Measurements from ENCODE around the gene ART3. TPM values are rescaled to one million over a fixed set of nuclear protein-coding genes. Genes with fewer than 3 reads are reported as not detected.

The ART3 gene
- total and polyA plus RNA-seq, 9 of the 15 experiments (the other 6 are each of a cell fraction or from before 2014, with no cell fraction given): 0.69 to 1.4 (median 1.1) TPM; not detected in 1

DNA sequence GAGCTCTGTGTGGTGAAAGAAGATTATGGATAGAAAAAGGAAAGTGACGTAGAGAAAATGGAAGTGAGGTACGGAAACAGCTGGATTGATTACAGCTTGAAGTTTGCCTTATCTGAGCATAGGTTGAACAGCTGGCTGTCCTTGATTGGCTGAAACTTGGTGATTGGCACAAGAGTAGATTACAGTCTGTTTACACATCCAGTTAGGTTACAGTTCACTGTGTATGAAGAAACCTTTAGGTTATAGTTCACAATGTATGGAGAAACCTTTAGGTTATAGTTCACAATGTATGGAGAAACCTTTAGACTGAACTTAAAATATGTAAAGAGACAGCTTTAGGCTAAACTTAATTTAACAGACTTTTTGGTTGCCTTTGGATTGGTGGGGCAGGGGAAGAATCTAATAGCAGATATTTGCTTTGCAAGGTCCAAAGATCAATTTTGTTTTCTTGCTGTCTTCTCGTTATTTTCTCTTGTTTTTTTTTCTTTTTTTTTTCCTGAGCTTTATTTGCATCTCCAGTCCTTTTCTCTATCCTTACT lies 15.6 kb upstream of the ART3 start (continued):
- no peak for TF ChIP-seq CHD4 (IDR thresholded peaks at IDR 0.05; ENCODE audit: insufficient read depth, insufficient replicate concordance, low read depth, low read length, poor library complexity, severe bottlenecking)
- TF ChIP-seq, protein P1, sequence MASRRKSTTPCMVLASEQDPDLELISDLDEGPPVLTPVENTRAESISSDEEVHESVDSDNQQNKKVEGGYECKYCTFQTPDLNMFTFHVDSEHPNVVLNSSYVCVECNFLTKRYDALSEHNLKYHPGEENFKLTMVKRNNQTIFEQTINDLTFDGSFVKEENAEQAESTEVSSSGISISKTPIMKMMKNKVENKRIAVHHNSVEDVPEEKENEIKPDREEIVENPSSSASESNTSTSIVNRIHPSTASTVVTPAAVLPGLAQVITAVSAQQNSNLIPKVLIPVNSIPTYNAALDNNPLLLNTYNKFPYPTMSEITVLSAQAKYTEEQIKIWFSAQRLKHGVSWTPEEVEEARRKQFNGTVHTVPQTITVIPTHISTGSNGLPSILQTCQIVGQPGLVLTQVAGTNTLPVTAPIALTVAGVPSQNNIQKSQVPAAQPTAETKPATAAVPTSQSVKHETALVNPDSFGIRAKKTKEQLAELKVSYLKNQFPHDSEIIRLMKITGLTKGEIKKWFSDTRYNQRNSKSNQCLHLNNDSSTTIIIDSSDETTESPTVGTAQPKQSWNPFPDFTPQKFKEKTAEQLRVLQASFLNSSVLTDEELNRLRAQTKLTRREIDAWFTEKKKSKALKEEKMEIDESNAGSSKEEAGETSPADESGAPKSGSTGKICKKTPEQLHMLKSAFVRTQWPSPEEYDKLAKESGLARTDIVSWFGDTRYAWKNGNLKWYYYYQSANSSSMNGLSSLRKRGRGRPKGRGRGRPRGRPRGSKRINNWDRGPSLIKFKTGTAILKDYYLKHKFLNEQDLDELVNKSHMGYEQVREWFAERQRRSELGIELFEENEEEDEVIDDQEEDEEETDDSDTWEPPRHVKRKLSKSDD (conservative IDR thresholded peaks at IDR 0.05; ENCODE audit: low read length): no peak
- no peak for TF ChIP-seq MXI1 (IDR thresholded peaks at IDR 0.05; ENCODE audit: low read depth, low read length)
- no peak for TF ChIP-seq ZNF589 (CRISPR knock-in tag; IDR thresholded peaks at IDR 0.05; ENCODE audit: low read depth)
- no peak for TF ChIP-seq MCM5 (IDR thresholded peaks at IDR 0.05; ENCODE audit: low read depth)
- peak; percentile 88 for TF ChIP-seq CBFA2T3 (IDR thresholded peaks at IDR 0.05)
- TF ChIP-seq ZNF134 (CRISPR knock-in tag; conservative IDR thresholded peaks at IDR 0.05): no peak
- no peak for TF ChIP-seq YBX1 (IDR thresholded peaks at IDR 0.05)
- no peak for TF ChIP-seq TBL1XR1 (IDR thresholded peaks at IDR 0.05; ENCODE audit: low read length in 2 of 2)
- no peak for TF ChIP-seq HCFC1 (IDR thresholded peaks at IDR 0.05; ENCODE audit: low read depth, low read length)
- TF ChIP-seq RNF2 (IDR thresholded peaks at IDR 0.05): no peak
- TF ChIP-seq, protein P2, sequence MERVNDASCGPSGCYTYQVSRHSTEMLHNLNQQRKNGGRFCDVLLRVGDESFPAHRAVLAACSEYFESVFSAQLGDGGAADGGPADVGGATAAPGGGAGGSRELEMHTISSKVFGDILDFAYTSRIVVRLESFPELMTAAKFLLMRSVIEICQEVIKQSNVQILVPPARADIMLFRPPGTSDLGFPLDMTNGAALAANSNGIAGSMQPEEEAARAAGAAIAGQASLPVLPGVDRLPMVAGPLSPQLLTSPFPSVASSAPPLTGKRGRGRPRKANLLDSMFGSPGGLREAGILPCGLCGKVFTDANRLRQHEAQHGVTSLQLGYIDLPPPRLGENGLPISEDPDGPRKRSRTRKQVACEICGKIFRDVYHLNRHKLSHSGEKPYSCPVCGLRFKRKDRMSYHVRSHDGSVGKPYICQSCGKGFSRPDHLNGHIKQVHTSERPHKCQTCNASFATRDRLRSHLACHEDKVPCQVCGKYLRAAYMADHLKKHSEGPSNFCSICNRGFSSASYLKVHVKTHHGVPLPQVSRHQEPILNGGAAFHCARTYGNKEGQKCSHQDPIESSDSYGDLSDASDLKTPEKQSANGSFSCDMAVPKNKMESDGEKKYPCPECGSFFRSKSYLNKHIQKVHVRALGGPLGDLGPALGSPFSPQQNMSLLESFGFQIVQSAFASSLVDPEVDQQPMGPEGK (CRISPR knock-in tag; IDR thresholded peaks at IDR 0.05; ENCODE audit: borderline replicate concordance): no peak
- TF ChIP-seq, protein P3, sequence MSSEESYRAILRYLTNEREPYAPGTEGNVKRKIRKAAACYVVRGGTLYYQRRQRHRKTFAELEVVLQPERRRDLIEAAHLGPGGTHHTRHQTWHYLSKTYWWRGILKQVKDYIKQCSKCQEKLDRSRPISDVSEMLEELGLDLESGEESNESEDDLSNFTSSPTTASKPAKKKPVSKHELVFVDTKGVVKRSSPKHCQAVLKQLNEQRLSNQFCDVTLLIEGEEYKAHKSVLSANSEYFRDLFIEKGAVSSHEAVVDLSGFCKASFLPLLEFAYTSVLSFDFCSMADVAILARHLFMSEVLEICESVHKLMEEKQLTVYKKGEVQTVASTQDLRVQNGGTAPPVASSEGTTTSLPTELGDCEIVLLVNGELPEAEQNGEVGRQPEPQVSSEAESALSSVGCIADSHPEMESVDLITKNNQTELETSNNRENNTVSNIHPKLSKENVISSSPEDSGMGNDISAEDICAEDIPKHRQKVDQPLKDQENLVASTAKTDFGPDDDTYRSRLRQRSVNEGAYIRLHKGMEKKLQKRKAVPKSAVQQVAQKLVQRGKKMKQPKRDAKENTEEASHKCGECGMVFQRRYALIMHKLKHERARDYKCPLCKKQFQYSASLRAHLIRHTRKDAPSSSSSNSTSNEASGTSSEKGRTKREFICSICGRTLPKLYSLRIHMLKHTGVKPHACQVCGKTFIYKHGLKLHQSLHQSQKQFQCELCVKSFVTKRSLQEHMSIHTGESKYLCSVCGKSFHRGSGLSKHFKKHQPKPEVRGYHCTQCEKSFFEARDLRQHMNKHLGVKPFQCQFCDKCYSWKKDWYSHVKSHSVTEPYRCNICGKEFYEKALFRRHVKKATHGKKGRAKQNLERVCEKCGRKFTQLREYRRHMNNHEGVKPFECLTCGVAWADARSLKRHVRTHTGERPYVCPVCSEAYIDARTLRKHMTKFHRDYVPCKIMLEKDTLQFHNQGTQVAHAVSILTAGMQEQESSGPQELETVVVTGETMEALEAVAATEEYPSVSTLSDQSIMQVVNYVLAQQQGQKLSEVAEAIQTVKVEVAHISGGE (CRISPR knock-in tag; IDR thresholded peaks at IDR 0.05): no peak
- no peak for TF ChIP-seq XRCC3 (IDR thresholded peaks at IDR 0.05)
- TF ChIP-seq GATA2 (CRISPR knock-in tag; IDR thresholded peaks at IDR 0.05): peak; percentile 50; the same call in 1 of the 2 replicates
- TF ChIP-seq MBD2 (IDR thresholded peaks at IDR 0.05; ENCODE audit: borderline replicate concordance, low read depth): peak; percentile 31; the same call in 1 of the 2 replicates
- TF ChIP-seq SRSF9 (IDR thresholded peaks at IDR 0.05; ENCODE audit: borderline replicate concordance, low read depth, low read length): no peak
- no peak for TF ChIP-seq LARP7 (IDR thresholded peaks at IDR 0.05)
- no peak for TF ChIP-seq SRSF7 (optimal IDR thresholded peaks at IDR 0.05; ENCODE audit: low read depth, low read length)
- no peak for TF ChIP-seq SAFB (IDR thresholded peaks at IDR 0.05; ENCODE audit: borderline replicate concordance, low read depth, low read length)
- TF ChIP-seq FOXA3 (CRISPR knock-in tag; conservative IDR thresholded peaks at IDR 0.05 in 1 of 2, IDR thresholded peaks at IDR 0.05 in 1 of 2): peak; percentile 72 to 95; a peak in 3 of 4 replicates
- TF ChIP-seq TEAD2 (tag; IDR thresholded peaks at IDR 0.05): no peak
